Liver (tissue), 9 donors: ENCODE results near the gene PDIA3. TPM values are rescaled to one million over a fixed set of nuclear protein-coding genes. Genes with fewer than 3 reads are reported as not detected.
"Not testable (repeated sequence)": the region's sequence is repeated elsewhere in the genome, so short reads cannot be mapped to it uniquely, and the experiment has no call there.

Source experiments
- DNase-seq: peaks from one replicate; pipeline ENCODE4 v3.0.0-alpha.2; 2017; ENCODE audit warnings: low spot score
- H3K27ac ChIP-seq, 2 donors: one replicate each; pipeline ENCODE4 v1.7.0; 2013; ENCODE audit warnings: inconsistent platforms in 2 of 2, low read length in 2 of 2, control low read depth in 1 of 2, low read depth in 1 of 2, mild to moderate bottlenecking in 1 of 2
- H3K27me3 ChIP-seq, 4 donors: one replicate each; pipeline versions ENCODE4 v1.6.1 to v1.7.0; 2013; ENCODE audit warnings: low read length in 3 of 4, inconsistent platforms in 1 of 4, mild to moderate bottlenecking in 1 of 4, moderate library complexity in 1 of 4; ENCODE audit not compliant: control insufficient read depth in 4 of 4, insufficient read depth in 4 of 4
- H3K36me3 ChIP-seq, 4 donors: one replicate each; pipeline versions ENCODE4 v1.6.1 to v1.7.0; 2013; ENCODE audit warnings: low read length in 3 of 4, mild to moderate bottlenecking in 3 of 4, low read depth in 1 of 4, moderate library complexity in 1 of 4; ENCODE audit not compliant: control insufficient read depth in 4 of 4, insufficient read depth in 3 of 4
- H3K4me1 ChIP-seq, 4 donors: one replicate each; pipeline versions ENCODE4 v1.6.1 to v1.7.0; 2013; ENCODE audit warnings: low read length in 3 of 4, mild to moderate bottlenecking in 3 of 4, moderate library complexity in 1 of 4; ENCODE audit not compliant: control insufficient read depth in 4 of 4, insufficient read depth in 4 of 4
- H3K4me3 ChIP-seq, 3 donors: one replicate each; pipeline versions ENCODE4 v1.6.1 to v1.7.0; 2013; ENCODE audit warnings: low read length in 3 of 3, control low read depth in 1 of 3, low read depth in 1 of 3, mild to moderate bottlenecking in 1 of 3
- H3K9ac ChIP-seq, 2 donors: one replicate each; pipeline ENCODE4 v1.7.0; 2013; ENCODE audit warnings: low read length in 2 of 2, mild to moderate bottlenecking in 2 of 2, moderate library complexity in 2 of 2, control low read depth in 1 of 2, low read depth in 1 of 2
- H3K9me3 ChIP-seq, 4 donors: one replicate each; pipeline versions ENCODE4 v1.6.1 to v1.7.0; 2013; ENCODE audit warnings: low read length in 3 of 4; ENCODE audit not compliant: control insufficient read depth in 4 of 4
- ATF3 ChIP-seq: IDR thresholded peaks from 2 replicates; pipeline ENCODE4 v1.6.1; 2016; ENCODE audit warnings: antibody characterized with exemption
- EGR1 ChIP-seq, 2 donors: IDR thresholded peaks; 2 replicates each; pipeline ENCODE4 v1.6.1; 2016 to 2018; ENCODE audit warnings: antibody characterized with exemption in 2 of 2, low read depth in 2 of 2
- FOXA1 ChIP-seq: IDR thresholded peaks from 2 replicates; pipeline ENCODE4 v1.6.1; 2016; ENCODE audit warnings: antibody characterized with exemption
- FOXA2 ChIP-seq: IDR thresholded peaks from 2 replicates; pipeline ENCODE4 v1.6.1; 2016; ENCODE audit warnings: antibody characterized with exemption
- GABPA ChIP-seq, 2 donors: IDR thresholded peaks in 1 of 2; conservative IDR thresholded peaks in 1 of 2; 2 replicates each; pipeline ENCODE4 v1.6.1; 2016; ENCODE audit warnings: antibody characterized with exemption in 2 of 2, mild to moderate bottlenecking in 1 of 2, moderate library complexity in 1 of 2
- HNF4A ChIP-seq, 2 donors: conservative IDR thresholded peaks; 2 replicates each; pipeline ENCODE4 v1.6.1; 2016; ENCODE audit warnings: antibody characterized with exemption in 2 of 2, mild to moderate bottlenecking in 2 of 2
- HNF4G ChIP-seq: IDR thresholded peaks from 2 replicates; pipeline ENCODE4 v1.6.1; 2016; ENCODE audit warnings: antibody characterized with exemption
- JUND ChIP-seq, 2 donors: IDR thresholded peaks; 2 replicates each; pipeline ENCODE4 v1.6.1; 2016; ENCODE audit warnings: antibody characterized with exemption in 2 of 2
- MAX ChIP-seq: IDR thresholded peaks from 2 replicates; pipeline ENCODE4 v1.6.1; 2016; ENCODE audit warnings: antibody characterized with exemption
- RAD21 ChIP-seq, 2 donors: IDR thresholded peaks; 2 replicates each; pipeline ENCODE4 v1.6.1; 2016; ENCODE audit warnings: antibody characterized with exemption in 2 of 2, mild to moderate bottlenecking in 2 of 2
- REST ChIP-seq: IDR thresholded peaks from 2 replicates; pipeline ENCODE4 v1.6.1; 2016; ENCODE audit warnings: antibody characterized with exemption, mild to moderate bottlenecking
- RXRA ChIP-seq, 2 donors: IDR thresholded peaks; 2 replicates each; pipeline ENCODE4 v1.6.1; 2017 to 2018; ENCODE audit warnings: antibody characterized with exemption in 2 of 2, mild to moderate bottlenecking in 1 of 2
- SP1 ChIP-seq: IDR thresholded peaks from 2 replicates; pipeline ENCODE4 v1.6.1; 2018; ENCODE audit warnings: antibody characterized with exemption, mild to moderate bottlenecking
- TAF1 ChIP-seq: conservative IDR thresholded peaks from 2 replicates; pipeline ENCODE4 v1.6.1; 2016; ENCODE audit warnings: antibody characterized with exemption, mild to moderate bottlenecking
- YY1 ChIP-seq: IDR thresholded peaks from 2 replicates; pipeline ENCODE4 v1.6.1; 2016; ENCODE audit warnings: antibody characterized with exemption, mild to moderate bottlenecking
- WGBS: extraction: QIAGEN DNeasy Blood & Tissue Kit; methylation state at CpG from one replicate; pipeline ENCODE4 v1.1.7; 2013; 5-methylcytosine and 5-hydroxymethylcytosine counted together
- polyA plus RNA-seq, 2 donors: library from polyadenylated mRNA; stranded (reverse) in 1 of 2; unstranded in 1 of 2; fragments of 200-250 nt in 1 of 2; fragments of >200 nt in 1 of 2; fragmentation: Nextera tagmentation in 1 of 2; extraction: Ambion mirVana in 1 of 2; gene quantifications; one replicate each; pipeline versions ENCODE4 v1.2.1 to v1.2.3, GENCODE V29; 2013 to 2015
- total RNA-seq, 2 donors: library from RNA; depleted of rRNA; stranded (reverse); fragments of >200 nt; gene quantifications; one replicate each; pipeline ENCODE4 v1.2.3, GENCODE V29; 2014
- donor health status: healthy.
- donor health status: healthy.
- donor health status: healthy.
- donor health status: healthy.
- donor health status: healthy.

The PDIA3 gene
- total and polyA plus RNA-seq, 4 donors, result 109 to 328 (median 215) TPM

- TF ChIP-seq FOXA2 (no peak), MAX (no peak), FOXA1 (no peak), REST (no peak), EGR1 (IDR thresholded peaks at IDR 0.05; ENCODE audit: low read depth in 2 of 2) (no peak), SP1 (no peak), TAF1 (no peak), GABPA (IDR thresholded peaks at IDR 0.05 in 1 of 2, conservative IDR thresholded peaks at IDR 0.05 in 1 of 2) (no peak), HNF4A (conservative IDR thresholded peaks at IDR 0.05) (no peak), YY1 (no peak), JUND (IDR thresholded peaks at IDR 0.05) (no peak)
- no peak overlapping the region for H3K9ac ChIP-seq
- no peak for DNase-seq
- no peaks in the 10 kb centered on the region for H3K36me3 ChIP-seq
- WGBS, result 92% methylated on average over 6 of the region's 6 CpGs
- no peak overlapping the region for H3K27ac ChIP-seq
- no peaks in the 10 kb centered on the region for H3K27me3 ChIP-seq
- no peak overlapping the region for H3K4me3 ChIP-seq
- no peaks in the 10 kb centered on the region for H3K4me1 ChIP-seq
- H3K9me3 ChIP-seq, result no peaks in the 10 kb centered on the region
These were observed 10.8 kb upstream of the PDIA3 start for GRCh38 chr15:43735416-43735815.

GRCh38 chr15:43746903-43747309, 668 bp downstream of the PDIA3 start:
- Histone ChIP-seq H3K4me3 (peak overlapping the region; percentile 83 to 91 (median 90)), H3K27ac (peak overlapping the region; percentile 93 to 98), H3K4me1 (peaks cover 13 to 28% (median 24%) of the 10 kb centered on the region in 4 donors), H3K9ac (peak overlapping the region; percentile 78 to 89)
- under 1% methylated on average over 12 of the region's 12 CpGs for WGBS
- not testable (repeated sequence) for H3K36me3 ChIP-seq, DNase-seq, H3K27me3 ChIP-seq, H3K9me3 ChIP-seq

GRCh38 chr15:43748376-43748775, 2.1 kb downstream of the PDIA3 start:
- Histone ChIP-seq H3K4me1 (peaks cover 16 to 31% (median 27%) of the 10 kb centered on the region in 4 donors), H3K9ac (no peak overlapping the region), H3K9me3 (no peaks in the 10 kb centered on the region), H3K27ac (peak overlapping the region in 1 of 2 donors; percentile 12), H3K27me3 (no peaks in the 10 kb centered on the region), H3K4me3 (peak overlapping the region in 2 of 3 donors; percentile 17 to 24), H3K36me3 (peaks cover 0 to 6% (median 4%) of the 10 kb centered on the region in 4 donors)
- DNase-seq, result no peak
- no peak for TF ChIP-seq HNF4A (conservative IDR thresholded peaks at IDR 0.05)
- no peak for TF ChIP-seq GABPA (IDR thresholded peaks at IDR 0.05 in 1 of 2, conservative IDR thresholded peaks at IDR 0.05 in 1 of 2)
- TF ChIP-seq FOXA2, result no peak
- TF ChIP-seq EGR1 (IDR thresholded peaks at IDR 0.05; ENCODE audit: low read depth in 2 of 2), result no peak
- no peak for TF ChIP-seq HNF4G
- no peak for TF ChIP-seq RXRA (IDR thresholded peaks at IDR 0.05)
- TF ChIP-seq REST, result no peak
- TF ChIP-seq ATF3, result no peak
- no peak for TF ChIP-seq MAX
- no peak for TF ChIP-seq RAD21 (IDR thresholded peaks at IDR 0.05)
- 44% methylated on average over 3 of the region's 3 CpGs for WGBS
